K562 (cell line): ENCODE data around the gene ARHGAP29. TPM values are rescaled to one million over a fixed set of nuclear protein-coding genes. Genes with fewer than 3 reads are reported as not detected.

ENCODE experiments used
- ATAC-seq: fragments of 200-7000 bp; cut with Tn5 transposase; 3 replicates; pipeline ENCODE4 v1.9.1; 2020; ENCODE audit warnings: moderate library complexity
- BruUV-seq: library from RNA; stranded (reverse); fragments of 400-500 nt; replicated peaks from 2 replicates; lab custom pipeline; 2021; lab: Mats Ljungman, UMichigan
- CTCF ChIA-PET: fragments of 300-600 bp; formaldehyde crosslinking; extraction: SDS; loops from one replicate; lab custom pipeline; 2021; ENCODE audit warnings: low intra/inter-chr PET ratio; lab: Yijun Ruan, JAX
- POLR2A ChIA-PET: fragments of 300-600, 350-650 bp; sonication (Branson Sonifier 250); formaldehyde crosslinking; extraction: SDS; loops from one replicate; lab custom pipeline; 2021; ENCODE audit warnings: antibody characterized with exemption, inconsistent platforms; lab: Yijun Ruan, JAX
- DNase-seq, 4 experiments: peaks; one replicate each; pipeline versions ENCODE4 v3.0.0 to v3.0.0-alpha.2; 2011 to 2018; ENCODE audit warnings: low spot score in 3 of 4, mixed read lengths in 3 of 4; ENCODE audit errors: extremely low read depth in 1 of 4
- FAIRE-seq: peaks from 2 replicates; lab custom pipeline; 2011; peaks lifted over from hg19 to GRCh38; lab: Jason Lieb, UNC
- H2AFZ ChIP-seq: 2 replicates; pipeline ENCODE4 v1.6.0; 2011; ENCODE audit warnings: low read depth, low read length, control low read depth, inconsistent platforms
- H3K27ac ChIP-seq: fragments of 200-600 bp; 3 replicates; pipeline ENCODE4 v1.8.0; 2011; ENCODE audit warnings: low read depth, mild to moderate bottlenecking, control low read depth, inconsistent platforms, low read length, moderate library complexity, mixed read lengths; ENCODE audit errors: extremely low read depth
- H3K27me3 ChIP-seq, 2 experiments: fragments of 300-600 bp in 1 of 2; 2 replicates in 1 of 2; 3 replicates in 1 of 2; pipeline versions ENCODE4 v1.6.0 to v1.8.0; 2011; ENCODE audit warnings: inconsistent platforms in 2 of 2, low read length in 2 of 2, mild to moderate bottlenecking in 1 of 2, mixed read lengths in 1 of 2, moderate library complexity in 1 of 2; ENCODE audit not compliant: control insufficient read depth in 2 of 2, insufficient read depth in 2 of 2
- H3K36me3 ChIP-seq: fragments of 300-600 bp; 3 replicates; pipeline ENCODE4 v1.8.0; 2011; ENCODE audit warnings: mild to moderate bottlenecking, low read length, inconsistent platforms; ENCODE audit not compliant: control insufficient read depth, insufficient read depth
- H3K4me1 ChIP-seq, 2 experiments: fragments of 200-600 bp in 1 of 2; replicated peaks in 1 of 2; 2 replicates in 1 of 2; 3 replicates in 1 of 2; pipeline versions ENCODE4 v1.5.1 to v1.8.0; 2011; ENCODE audit warnings: inconsistent platforms in 2 of 2, low read length in 2 of 2, mild to moderate bottlenecking in 1 of 2, mixed read lengths in 1 of 2, moderate library complexity in 1 of 2; ENCODE audit not compliant: control insufficient read depth in 2 of 2, insufficient read depth in 2 of 2
- H3K4me2 ChIP-seq: 2 replicates; pipeline ENCODE4 v1.6.1; 2011; ENCODE audit warnings: low read length, control low read depth, inconsistent platforms, mixed read lengths; ENCODE audit not compliant: insufficient read depth
- H3K4me3 ChIP-seq: fragments of 200-600 bp; sonication (generic), shearing (Covaris generic); 2 replicates; pipeline ENCODE4 v1.5.1; 2016; ENCODE audit warnings: control low read depth, inconsistent platforms
- H3K79me2 ChIP-seq: fragments of 200-600 bp; 3 replicates; pipeline ENCODE4 v1.8.0; 2011; ENCODE audit warnings: low read length, inconsistent platforms; ENCODE audit not compliant: control insufficient read depth, insufficient read depth
- H3K9ac ChIP-seq, 2 experiments: 2 replicates each; pipeline versions ENCODE4 v1.6.0 to v1.6.1; 2011; ENCODE audit warnings: low read depth in 2 of 2, low read length in 2 of 2, control low read depth in 1 of 2, inconsistent platforms in 1 of 2, mild to moderate bottlenecking in 1 of 2, mixed read lengths in 1 of 2; ENCODE audit not compliant: insufficient read depth in 1 of 2
- H3K9me1 ChIP-seq: one replicate; pipeline ENCODE4 v1.6.0; 2011; ENCODE audit warnings: inconsistent platforms, mild to moderate bottlenecking, low read length, moderate library complexity; ENCODE audit not compliant: control insufficient read depth, insufficient read depth
- H3K9me3 ChIP-seq: replicated peaks from 2 replicates; pipeline ENCODE4 v1.5.1; 2011; ENCODE audit warnings: low read depth, low read length, inconsistent platforms; ENCODE audit not compliant: control insufficient read depth, insufficient read depth
- H4K20me1 ChIP-seq: replicated peaks from 2 replicates; pipeline ENCODE4 v1.6.1; 2011; ENCODE audit warnings: low read length, inconsistent platforms, mixed read lengths; ENCODE audit not compliant: control insufficient read depth, insufficient read depth
- CTCFL ChIP-seq: IDR thresholded peaks from 2 replicates; pipeline ENCODE4 v1.6.1; 2011; ENCODE audit warnings: borderline replicate concordance, low read depth, mild to moderate bottlenecking, moderate library complexity, low read length; ENCODE audit not compliant: insufficient read depth, poor library complexity, severe bottlenecking
- RREB1 ChIP-seq: fragments of 250-450 bp; sonication (Bioruptor Pico); IDR thresholded peaks from 2 replicates; pipeline ENCODE4 v1.4.0; 2020
- TARDBP ChIP-seq: fragments of 450-650 bp; IDR thresholded peaks from 2 replicates; pipeline ENCODE4 v1.6.1; 2016
- WGBS: fragments of 100-300 bp; shearing (Covaris generic); methylation state at CpG from one replicate; pipeline ENCODE4 v1.1.6; 2016; ENCODE audit warnings: low coverage, mixed read lengths; ENCODE audit not compliant: insufficient coverage; ENCODE audit errors: missing lambda C conversion rate; 5-methylcytosine and 5-hydroxymethylcytosine counted together
- in situ Hi-C: fragments of 300-500 bp; cut with MboI; formaldehyde crosslinking; loops from 4 replicates; pipeline ENCODE4 v1.15.0; 2018; ENCODE audit warnings: inconsistent platforms, mixed read lengths
- intact Hi-C: fragments of 100-400 bp; cut with micrococcal nuclease; formaldehyde crosslinking; loops from 2 replicates; pipeline ENCODE4 v1.14.2; 2022
- polyA plus RNA-seq, 8 experiments: library from polyadenylated mRNA; depleted of rRNA in 4 of 8; stranded (reverse) in 5 of 8; unstranded in 3 of 8; fragments of >200 nt; fragmentation: Nextera tagmentation in 2 of 8; fragmentation: Illumina TruSeq in 1 of 8; extraction: Ambion mirVana in 2 of 8; extraction: Trizol in 1 of 8; gene quantifications; 2 replicates each; pipeline versions ENCODE4 v1.2.1 to v1.2.3, GENCODE V29; 2011 to 2014; ENCODE audit warnings: inconsistent platforms in 1 of 8, missing spikeins in 1 of 8
- total RNA-seq, 7 experiments: library from RNA; depleted of rRNA in 6 of 7; stranded (reverse); fragments of >200 nt in 6 of 7; fragmentation: Illumina TruSeq in 2 of 7; extraction: Trizol in 2 of 7; gene quantifications; 2 replicates each; pipeline versions ENCODE4 v1.2.1 to v1.2.3, GENCODE V29; 2011 to 2021; ENCODE audit warnings: low replicate concordance in 1 of 7
- TF ChIP-seq, protein P1 (sequence below), 2 experiments: IDR thresholded peaks; 2 replicates each; pipeline ENCODE4 v1.6.1; 2012; ENCODE audit warnings: improper control_type of control experiment in 2 of 2, low read depth in 2 of 2, low read length in 2 of 2, borderline replicate concordance in 1 of 2
- TF ChIP-seq, protein P2 (sequence below): sonication (generic); formaldehyde crosslinking; IDR thresholded peaks from 2 replicates; pipeline ENCODE4 v1.8.0; 2022; ENCODE audit warnings: missing genetic modification reagents, mild to moderate bottlenecking, moderate library complexity, borderline replicate concordance

Gene ARHGAP29
- total and polyA plus RNA-seq, 9 of the 15 experiments (the other 6 are each of a cell fraction or from before 2014, with no cell fraction given): under 0.01 to 0.13 (median 0.02) TPM; not detected in 5

- TF ChIP-seq, protein P1, sequence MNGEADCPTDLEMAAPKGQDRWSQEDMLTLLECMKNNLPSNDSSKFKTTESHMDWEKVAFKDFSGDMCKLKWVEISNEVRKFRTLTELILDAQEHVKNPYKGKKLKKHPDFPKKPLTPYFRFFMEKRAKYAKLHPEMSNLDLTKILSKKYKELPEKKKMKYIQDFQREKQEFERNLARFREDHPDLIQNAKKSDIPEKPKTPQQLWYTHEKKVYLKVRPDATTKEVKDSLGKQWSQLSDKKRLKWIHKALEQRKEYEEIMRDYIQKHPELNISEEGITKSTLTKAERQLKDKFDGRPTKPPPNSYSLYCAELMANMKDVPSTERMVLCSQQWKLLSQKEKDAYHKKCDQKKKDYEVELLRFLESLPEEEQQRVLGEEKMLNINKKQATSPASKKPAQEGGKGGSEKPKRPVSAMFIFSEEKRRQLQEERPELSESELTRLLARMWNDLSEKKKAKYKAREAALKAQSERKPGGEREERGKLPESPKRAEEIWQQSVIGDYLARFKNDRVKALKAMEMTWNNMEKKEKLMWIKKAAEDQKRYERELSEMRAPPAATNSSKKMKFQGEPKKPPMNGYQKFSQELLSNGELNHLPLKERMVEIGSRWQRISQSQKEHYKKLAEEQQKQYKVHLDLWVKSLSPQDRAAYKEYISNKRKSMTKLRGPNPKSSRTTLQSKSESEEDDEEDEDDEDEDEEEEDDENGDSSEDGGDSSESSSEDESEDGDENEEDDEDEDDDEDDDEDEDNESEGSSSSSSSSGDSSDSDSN (IDR thresholded peaks at IDR 0.05; ENCODE audit: borderline replicate concordance in 1 of 2, low read depth in 2 of 2, low read length in 2 of 2): 0 out of 4 replicates have a peak, but pooled peaks of 1 of the 2 experiments have one; percentile 60
- TF ChIP-seq, protein P2, sequence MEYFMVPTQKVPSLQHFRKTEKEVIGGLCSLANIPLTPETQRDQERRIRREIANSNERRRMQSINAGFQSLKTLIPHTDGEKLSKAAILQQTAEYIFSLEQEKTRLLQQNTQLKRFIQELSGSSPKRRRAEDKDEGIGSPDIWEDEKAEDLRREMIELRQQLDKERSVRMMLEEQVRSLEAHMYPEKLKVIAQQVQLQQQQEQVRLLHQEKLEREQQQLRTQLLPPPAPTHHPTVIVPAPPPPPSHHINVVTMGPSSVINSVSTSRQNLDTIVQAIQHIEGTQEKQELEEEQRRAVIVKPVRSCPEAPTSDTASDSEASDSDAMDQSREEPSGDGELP: peak; percentile 42; the same call in 1 of the 2 replicates
- TF ChIP-seq, all 486 proteins: peak for 16
These were observed 10.0 kb upstream of the ARHGAP29 start (continued) for GRCh38 chr1:94247138-94248094.

- Histone ChIP-seq H3K9ac (no peak overlapping the region), H4K20me1 (no peaks in the 10 kb centered on the region), H3K79me2 (no peaks in the 10 kb centered on the region), H3K9me1 (no peaks in the 10 kb centered on the region), H3K4me3 (no peak overlapping the region), H3K9me3 (no peaks in the 10 kb centered on the region), H2AFZ (no peak overlapping the region), H3K4me2 (no peak overlapping the region), H3K27ac (no peak overlapping the region), H3K36me3 (no peaks in the 10 kb centered on the region), H3K27me3 (peaks cover 3 to 15% of the 10 kb centered on the region in 2 experiments; a peak in 4 of 5 replicates), H3K4me1 (peaks cover 0 to 10% of the 10 kb centered on the region in 2 experiments; a peak in 2 of 5 replicates)
- FAIRE-seq (no peak), DNase-seq (no peak), ATAC-seq (no peak)
- in situ Hi-C loops: no loop called here
- intact Hi-C loops: no loop called here
- POLR2A ChIA-PET: interaction anchor here (1.7 kb wide), 1 partner anchor 18 kb away, joined by 6 read pairs; no protein-coding TSS in a partner anchor
- WGBS: 13% methylated on average over 10 of the region's 11 CpGs
- no TSS peak for BruUV-seq
- CTCF ChIA-PET: no interaction called here
- TF ChIP-seq TARDBP (no peak), RREB1 (CRISPR knock-in tag) (no peak), CTCFL (no peak)
These were observed 9.3 kb upstream of the ARHGAP29 start for GRCh38 chr1:94246692-94247137.
